ENCODE measurements around the gene NOB1. TPM values are rescaled to one million over a fixed set of nuclear protein-coding genes. Genes with fewer than 3 reads are reported as not detected.
A peak's percentile ranks its signal among the peaks of the same experiment; 100 is the strongest.

NOB1 gene
- total and polyA plus RNA-seq, 4 experiments from 2014 or later: 28.0 to 54.4 (median 45.4) TPM

DNA sequence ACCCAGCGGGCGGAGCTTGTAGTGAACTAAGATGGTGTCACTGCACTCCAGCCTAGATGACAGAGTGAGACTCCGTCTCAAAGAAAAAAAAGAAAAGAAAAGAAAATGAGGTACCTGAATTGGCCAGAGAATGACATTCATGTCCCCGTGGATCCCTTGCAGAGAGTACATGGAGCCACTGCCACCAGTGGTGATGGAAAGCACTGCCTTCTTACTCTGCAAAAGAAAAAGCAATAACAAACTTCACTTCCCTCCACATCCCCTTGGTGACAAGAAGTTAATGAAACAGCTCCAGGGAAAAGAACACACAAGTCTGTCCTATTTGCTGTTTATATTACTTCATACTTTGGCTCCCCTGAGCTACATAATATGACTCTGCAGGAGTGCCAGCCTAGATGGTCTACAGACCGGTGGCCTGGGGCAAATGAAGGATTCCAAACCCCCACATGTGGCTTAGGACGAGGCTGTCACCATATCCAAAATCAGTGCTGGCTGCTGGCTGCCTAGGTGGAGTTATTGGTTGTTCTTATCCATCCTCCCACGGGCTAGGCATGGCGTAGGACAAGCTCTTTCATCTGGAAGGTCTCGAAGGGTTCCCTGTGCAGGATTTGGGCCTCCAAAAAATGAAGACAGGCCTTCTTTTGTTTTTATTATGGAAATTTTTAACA, 41.7 kb downstream of the NOB1 start:
- Histone ChIP-seq H3K9me3 (ENCODE audit: control insufficient read depth in 1 of 2, low read length in 2 of 2) (no peaks in the 10 kb centered on the region), H3K4me1 (ENCODE audit: insufficient read depth, low read length) (peaks cover 6% of the 10 kb centered on the region), H3K36me3 (ENCODE audit: insufficient read depth, low read length) (no peaks in the 10 kb centered on the region), H3K4me3 (ENCODE audit: low read length in 2 of 2) (no peak overlapping the region), H3K27me3 (ENCODE audit: insufficient read depth, low read length) (no peaks in the 10 kb centered on the region), H3K27ac (ENCODE audit: low read depth, low read length) (no peak overlapping the region)
- intact Hi-C loops (cut with micrococcal nuclease): no loop called here
- no peak for DNase-seq
- Mint-ChIP-seq H3K4me1 (peaks cover 0 to 4% (median 2%) of the 10 kb centered on the region in 4 donors), H3K27me3 (no peaks in the 10 kb centered on the region), H3K27ac (peak overlapping the region in 1 of 7 donors; percentile 47), H3K36me3 (no peaks in the 10 kb centered on the region), H3K4me3 (no peak overlapping the region), H3K9me3 (no peaks in the 10 kb centered on the region)
- CTCF ChIA-PET (ENCODE audit: partially characterized antibody): interaction anchor here (0.9 to 8.0 kb wide), 3 partner anchors 11 to 43 kb away, joined by 3 to 139 read pairs (median 3); partner anchors contain the start of gene NOB1
- POLR2A ChIA-PET (ENCODE audit: partially characterized antibody): interaction anchor here (0.6 to 1.3 kb wide), 3 partner anchors 10 to 287 kb away, joined by 3 to 6 read pairs (median 5); partner anchors contain the start of gene NQO1

DNA sequence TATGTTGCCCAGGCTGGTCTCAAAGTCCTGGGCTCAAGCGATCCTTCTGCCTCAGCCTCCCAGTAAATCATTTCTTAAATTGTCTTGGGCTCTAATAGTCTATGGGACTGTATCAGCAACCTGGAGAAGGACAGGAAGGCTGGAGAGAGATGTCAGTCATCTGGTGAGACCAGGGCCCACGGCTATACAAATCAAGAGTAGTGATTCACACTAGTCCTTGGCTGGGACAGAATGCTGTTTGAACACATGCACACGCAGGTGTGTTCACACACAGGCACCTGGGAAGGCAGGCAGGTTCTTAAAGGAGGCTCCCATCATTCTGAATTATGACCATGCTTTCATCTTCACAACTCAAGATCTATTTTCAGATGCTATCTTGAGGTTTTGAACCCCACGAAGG, 42.4 kb downstream of the NOB1 start:
- H3K9me3 ChIP-seq (ENCODE audit: control insufficient read depth in 1 of 2, low read length in 2 of 2): no peaks in the 10 kb centered on the region
- CTCF ChIA-PET (ENCODE audit: partially characterized antibody): interaction anchor here (1.2 to 8.0 kb wide), 3 partner anchors 14 to 55 kb away, joined by 4 to 139 read pairs (median 48); partner anchors contain the start of genes NOB1 and NQO1
- no peaks in the 10 kb centered on the region for H3K27me3 ChIP-seq (ENCODE audit: insufficient read depth, low read length)
- H3K4me1 ChIP-seq (ENCODE audit: insufficient read depth, low read length): peaks cover 6% of the 10 kb centered on the region
- H3K36me3 ChIP-seq (ENCODE audit: insufficient read depth, low read length): no peaks in the 10 kb centered on the region
- Mint-ChIP-seq H3K36me3 (no peaks in the 10 kb centered on the region), H3K9me3 (no peaks in the 10 kb centered on the region), H3K27me3 (no peaks in the 10 kb centered on the region), H3K4me1 (peaks cover 0 to 4% (median 2%) of the 10 kb centered on the region in 4 donors), H3K27ac (peak overlapping the region in 1 of 7 donors; percentile 19), H3K4me3 (no peak overlapping the region)
- intact Hi-C loops (cut with micrococcal nuclease): no loop called here
- POLR2A ChIA-PET (ENCODE audit: partially characterized antibody): interaction anchor here (0.9 kb wide), 1 partner anchor 42 kb away, joined by 5 read pairs; the partner anchor contains the start of gene NOB1
- H3K4me3 ChIP-seq (ENCODE audit: low read length in 2 of 2): no peak overlapping the region
- H3K27ac ChIP-seq (ENCODE audit: low read depth, low read length): no peak overlapping the region
- no peak for DNase-seq

DNA sequence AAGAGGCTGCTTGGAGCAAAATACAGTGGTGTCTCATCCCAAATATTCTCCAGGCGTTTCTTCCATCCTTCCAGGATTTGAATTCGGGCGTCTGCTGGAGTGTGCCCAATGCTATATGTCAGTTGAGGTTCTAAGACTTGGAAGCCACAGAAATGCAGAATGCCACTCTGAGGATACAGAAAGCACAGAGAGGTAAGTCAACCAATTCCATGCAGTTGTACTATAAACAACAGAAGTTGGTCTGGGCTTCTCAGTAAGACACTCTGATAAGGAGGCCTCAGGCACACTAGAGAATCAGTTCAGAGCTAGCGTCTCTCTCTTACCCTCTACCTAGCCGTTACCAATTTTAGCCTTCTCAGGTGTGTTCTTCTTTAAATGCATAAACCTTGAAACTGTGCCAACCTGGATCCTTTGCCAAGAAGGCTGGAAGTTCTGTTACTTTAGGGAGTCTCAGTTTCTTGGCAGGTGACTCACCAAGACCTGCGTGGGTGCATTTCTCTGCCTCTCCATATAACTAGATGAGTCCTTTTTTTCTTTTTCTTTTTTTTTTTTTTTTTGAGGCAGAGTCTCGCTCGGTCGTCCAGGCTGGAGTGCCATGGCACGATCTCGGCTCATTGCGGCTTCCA, 43.5 kb downstream of the NOB1 start:
- ChIA-PET POLR2A (ENCODE audit: partially characterized antibody) (interaction anchor here (0.9 to 5.5 kb wide), 3 partner anchors 43 to 50 kb away, joined by 4 to 41 read pairs (median 5); partner anchors contain the start of gene NOB1), CTCF (ENCODE audit: partially characterized antibody) (interaction anchor here (1.2 to 8.0 kb wide), 3 partner anchors 15 to 56 kb away, joined by 4 to 139 read pairs (median 48); partner anchors contain the start of genes NOB1 and NQO1)
- Mint-ChIP-seq H3K27me3 (no peaks in the 10 kb centered on the region), H3K4me1 (peaks cover 0 to 4% (median 2%) of the 10 kb centered on the region in 4 donors), H3K36me3 (peaks cover 0 to 4% of the 10 kb centered on the region in 2 donors), H3K27ac (no peak overlapping the region), H3K9me3 (no peaks in the 10 kb centered on the region), H3K4me3 (no peak overlapping the region)
- Histone ChIP-seq H3K9me3 (ENCODE audit: control insufficient read depth in 1 of 2, low read length in 2 of 2) (no peaks in the 10 kb centered on the region), H3K27me3 (ENCODE audit: insufficient read depth, low read length) (no peaks in the 10 kb centered on the region), H3K4me1 (ENCODE audit: insufficient read depth, low read length) (peaks cover 6% of the 10 kb centered on the region), H3K36me3 (ENCODE audit: insufficient read depth, low read length) (no peaks in the 10 kb centered on the region), H3K27ac (ENCODE audit: low read depth, low read length) (no peak overlapping the region), H3K4me3 (ENCODE audit: low read length in 2 of 2) (no peak overlapping the region)
- intact Hi-C loops (cut with micrococcal nuclease): no loop called here
- no peak for DNase-seq

DNA sequence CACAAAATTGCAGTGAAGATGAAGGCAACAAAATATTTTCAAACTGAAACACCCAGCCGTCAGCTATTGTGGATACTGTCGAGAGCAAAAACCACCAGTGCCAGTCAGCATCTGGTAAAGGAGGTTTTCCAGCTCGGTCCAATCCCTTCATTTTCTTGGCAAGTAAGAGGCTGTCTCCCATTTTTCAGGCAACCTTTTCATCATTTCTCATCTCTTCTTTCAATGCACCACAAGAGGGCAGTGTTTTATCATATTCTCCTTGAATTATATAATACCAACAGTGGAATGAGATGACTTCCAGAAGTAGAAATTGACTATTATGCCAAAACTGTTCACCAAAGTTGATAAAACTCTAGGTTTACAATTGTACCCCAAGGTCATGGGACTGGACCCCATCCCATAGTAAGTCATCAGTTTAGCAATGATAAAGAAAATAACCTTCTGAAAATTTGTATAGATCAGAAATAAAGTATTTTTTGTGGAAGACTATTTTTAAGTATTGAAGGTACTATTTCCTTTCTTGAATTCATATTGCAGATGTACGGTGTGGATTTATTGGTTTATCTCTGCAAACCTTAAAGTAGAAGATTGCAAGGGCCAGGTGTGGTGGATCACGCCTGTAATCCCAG, 45.2 kb downstream of the NOB1 start:
- ChIA-PET POLR2A (ENCODE audit: partially characterized antibody) (interaction anchor here (0.6 to 5.5 kb wide), 3 partner anchors 16 to 53 kb away, joined by 3 to 41 read pairs (median 7); partner anchors contain the start of genes NOB1 and NQO1), CTCF (ENCODE audit: partially characterized antibody) (interaction anchor here (0.7 to 8.0 kb wide), 15 partner anchors 9 to 313 kb away, joined by 3 to 139 read pairs (median 4); partner anchors contain the start of genes NOB1, NQO1 and WWP2)
- Mint-ChIP-seq H3K27ac (peak overlapping the region in 6 of 7 donors; percentile 0 to 70 (median 38)), H3K36me3 (peaks cover 0 to 4% of the 10 kb centered on the region in 2 donors), H3K4me1 (peaks cover 0 to 4% (median 2%) of the 10 kb centered on the region in 4 donors), H3K27me3 (no peaks in the 10 kb centered on the region), H3K9me3 (no peaks in the 10 kb centered on the region), H3K4me3 (no peak overlapping the region)
- Histone ChIP-seq H3K4me1 (ENCODE audit: insufficient read depth, low read length) (peaks cover 6% of the 10 kb centered on the region), H3K9me3 (ENCODE audit: control insufficient read depth in 1 of 2, low read length in 2 of 2) (no peaks in the 10 kb centered on the region), H3K4me3 (ENCODE audit: low read length in 2 of 2) (no peak overlapping the region), H3K36me3 (ENCODE audit: insufficient read depth, low read length) (no peaks in the 10 kb centered on the region), H3K27me3 (ENCODE audit: insufficient read depth, low read length) (no peaks in the 10 kb centered on the region), H3K27ac (ENCODE audit: low read depth, low read length) (no peak overlapping the region)
- peak in 4 of 5 donors; percentile 49 to 60 (median 58) for DNase-seq
- intact Hi-C loops (cut with micrococcal nuclease): loop anchor here (1.0 to 5.0 kb wide), 4 partner anchors 17 to 312 kb away; partner anchors contain the start of genes NOB1 and NQO1

DNA sequence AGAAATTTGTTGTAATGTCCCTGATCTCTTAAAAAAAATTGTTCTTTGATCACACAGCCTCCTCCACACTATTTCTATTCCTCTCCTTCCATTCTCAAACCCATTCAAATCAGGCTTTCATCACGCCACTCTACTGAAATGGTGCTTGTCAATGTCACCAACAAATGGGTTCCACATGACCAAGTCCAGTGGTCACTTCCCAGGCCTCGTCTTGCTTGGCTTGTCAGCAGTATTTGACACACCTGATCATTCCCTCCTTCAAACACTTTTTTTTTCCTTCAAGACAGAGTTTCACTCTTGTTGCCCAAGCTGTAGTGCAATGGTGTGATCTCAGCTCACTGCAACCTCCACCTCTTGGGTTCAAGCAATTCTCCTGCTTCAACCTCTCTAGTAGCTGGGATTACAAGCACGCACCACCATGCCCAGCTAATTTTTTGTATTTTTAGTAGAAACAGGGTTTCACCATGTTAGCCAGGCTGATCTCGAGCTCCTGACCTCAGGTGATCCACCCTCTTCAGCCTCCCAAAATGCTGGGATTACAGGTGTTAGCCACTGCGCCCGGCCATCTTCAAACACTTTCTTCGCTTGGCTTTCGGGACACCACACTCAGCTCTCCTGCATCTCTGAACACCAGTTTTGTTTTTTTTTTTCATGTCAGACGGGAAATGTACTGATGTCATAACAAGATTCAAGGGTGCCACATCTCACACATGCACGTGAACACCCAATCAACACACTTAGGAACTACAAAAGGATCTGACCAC, 46.6 kb downstream of the NOB1 start:
- CTCF ChIA-PET (ENCODE audit: partially characterized antibody): interaction anchor here (0.6 to 8.0 kb wide), 11 partner anchors 10 to 312 kb away, joined by 3 to 139 read pairs (median 4); partner anchors contain the start of genes NOB1, NQO1 and WWP2

DNA sequence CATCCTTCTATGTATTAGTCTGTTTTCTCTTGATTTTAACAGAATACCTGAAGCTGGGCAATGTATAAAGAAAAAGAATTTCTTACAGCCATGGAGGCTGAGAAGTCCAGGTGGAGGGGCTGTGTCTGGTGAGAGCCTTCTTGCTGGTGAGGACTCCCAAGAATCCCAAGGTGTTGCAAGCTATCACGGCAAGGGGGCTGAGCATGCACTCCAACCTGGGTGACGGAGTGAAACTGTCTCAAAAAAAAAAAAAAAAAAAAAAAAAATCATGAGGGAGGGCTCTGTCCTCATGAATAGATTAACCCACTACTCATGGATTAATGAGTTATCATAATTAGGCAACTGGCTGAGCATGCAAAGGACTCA, 47.8 kb downstream of the NOB1 start:
- no peak for DNase-seq
- Mint-ChIP-seq H3K36me3 (peaks cover 3 to 11% of the 10 kb centered on the region in 2 donors), H3K27me3 (no peaks in the 10 kb centered on the region), H3K27ac (peak overlapping the region in 2 of 7 donors; percentile 39 to 46), H3K4me3 (no peak overlapping the region), H3K9me3 (no peaks in the 10 kb centered on the region), H3K4me1 (peaks cover 0 to 4% (median 2%) of the 10 kb centered on the region in 4 donors)
- no peaks in the 10 kb centered on the region for H3K36me3 ChIP-seq (ENCODE audit: insufficient read depth, low read length)
- H3K9me3 ChIP-seq (ENCODE audit: control insufficient read depth in 1 of 2, low read length in 2 of 2): no peaks in the 10 kb centered on the region
- no peaks in the 10 kb centered on the region for H3K27me3 ChIP-seq (ENCODE audit: insufficient read depth, low read length)
- no peak overlapping the region for H3K4me3 ChIP-seq (ENCODE audit: low read length in 2 of 2)
- CTCF ChIA-PET (ENCODE audit: partially characterized antibody): interaction anchor here (0.5 to 8.0 kb wide), 6 partner anchors 12 to 310 kb away, joined by 3 to 139 read pairs (median 3); partner anchors contain the start of genes NOB1 and NQO1
- peaks cover 6% of the 10 kb centered on the region for H3K4me1 ChIP-seq (ENCODE audit: insufficient read depth, low read length)
- POLR2A ChIA-PET (ENCODE audit: partially characterized antibody): interaction anchor here (5.5 kb wide), 1 partner anchor 48 kb away, joined by 41 read pairs; the partner anchor contains the start of gene NOB1
- intact Hi-C loops (cut with micrococcal nuclease): loop anchor here (5.0 kb wide), 1 partner anchor 310 kb away; no protein-coding TSS in a partner anchor
- H3K27ac ChIP-seq (ENCODE audit: low read depth, low read length): no peak overlapping the region

More for the DNA sequence above, 46.6 kb downstream of the NOB1 start:
- Mint-ChIP-seq H3K4me3 (no peak overlapping the region), H3K36me3 (peaks cover 3 to 9% of the 10 kb centered on the region in 2 donors), H3K27ac (peak overlapping the region in 4 of 7 donors; percentile 1 to 53 (median 14)), H3K4me1 (peaks cover 0 to 4% (median 2%) of the 10 kb centered on the region in 4 donors), H3K9me3 (no peaks in the 10 kb centered on the region), H3K27me3 (no peaks in the 10 kb centered on the region)
- DNase-seq: no peak
- Histone ChIP-seq H3K27me3 (ENCODE audit: insufficient read depth, low read length) (no peaks in the 10 kb centered on the region), H3K4me1 (ENCODE audit: insufficient read depth, low read length) (peaks cover 6% of the 10 kb centered on the region), H3K9me3 (ENCODE audit: control insufficient read depth in 1 of 2, low read length in 2 of 2) (no peaks in the 10 kb centered on the region), H3K27ac (ENCODE audit: low read depth, low read length) (no peak overlapping the region), H3K36me3 (ENCODE audit: insufficient read depth, low read length) (no peaks in the 10 kb centered on the region), H3K4me3 (ENCODE audit: low read length in 2 of 2) (no peak overlapping the region)
- POLR2A ChIA-PET (ENCODE audit: partially characterized antibody): interaction anchor here (5.5 kb wide), 1 partner anchor 47 kb away, joined by 41 read pairs; the partner anchor contains the start of gene NOB1
- intact Hi-C loops (cut with micrococcal nuclease): loop anchor here (5.0 kb wide), 1 partner anchor 311 kb away; no protein-coding TSS in a partner anchor

Data from CD4-positive, alpha-beta memory T cell (primary cell).